Activated naive CD4-positive, alpha-beta T cell treated with anti-CD3 and anti-CD28 coated beads for 36 hours (primary cell): ENCODE data around the gene CPB1. TPM values are rescaled to one million over a fixed set of nuclear protein-coding genes. Genes with fewer than 3 reads are reported as not detected.

Experiments
- CTCF ChIA-PET: fragments of 350-600 bp; sonication (Branson Sonifier 250); formaldehyde crosslinking; loops from one replicate; lab custom pipeline; 2021; ENCODE audit warnings: antibody characterized with exemption; lab: Charles Lee
- DNase-seq: peaks from one replicate; pipeline ENCODE4 v3.0.0-alpha.2; 2020
- H3K27ac Mint-ChIP-seq: one replicate; pipeline ENCODE4 v1.8.0; 2021; ENCODE audit warnings: mild to moderate bottlenecking, mixed read lengths
- H3K27me3 Mint-ChIP-seq: one replicate; pipeline ENCODE4 v1.8.0; 2021; ENCODE audit warnings: low read depth, mixed read lengths
- H3K36me3 Mint-ChIP-seq: one replicate; pipeline ENCODE4 v1.8.0; 2021; ENCODE audit warnings: low read depth, mixed read lengths
- H3K4me1 Mint-ChIP-seq: one replicate; pipeline ENCODE4 v1.8.0; 2021; ENCODE audit warnings: low read depth, mixed read lengths
- H3K4me3 Mint-ChIP-seq: one replicate; pipeline ENCODE4 v1.8.0; 2021; ENCODE audit warnings: mild to moderate bottlenecking, moderate library complexity, mixed read lengths
- H3K9me3 Mint-ChIP-seq: one replicate; pipeline ENCODE4 v1.8.0; 2021; ENCODE audit warnings: mixed read lengths
- intact Hi-C: fragments of 100-400 bp; cut with micrococcal nuclease; formaldehyde crosslinking; loops from one replicate; pipeline ENCODE4 v1.15.1; 2023
- total RNA-seq, 2 experiments: library from RNA; stranded (reverse); gene quantifications; one replicate each; pipeline ENCODE4 v1.2.3, GENCODE V29; 2021

CPB1 gene
- total RNA-seq, 2 experiments from 2014 or later = not detected

DNA sequence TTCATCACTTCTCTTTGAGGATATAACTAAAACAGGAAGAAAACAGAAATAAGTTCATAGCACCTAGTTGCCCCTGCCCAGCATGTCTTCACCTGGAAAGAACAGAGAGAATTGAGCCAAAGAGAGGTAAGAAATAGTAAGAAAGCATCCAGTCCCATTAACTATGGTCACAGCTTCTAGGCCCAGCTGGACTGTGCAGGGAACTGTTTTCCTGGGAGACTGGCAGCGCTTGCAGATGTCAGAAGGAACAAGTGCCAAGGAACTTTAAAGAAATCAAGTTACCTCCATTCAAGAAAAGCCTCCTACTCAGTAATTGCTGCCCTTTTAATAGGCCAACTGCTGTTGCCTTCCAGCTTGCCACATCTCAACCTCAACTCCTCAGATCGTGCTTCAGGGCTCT, 17.8 kb upstream of the CPB1 start:
- Mint-ChIP-seq H3K27ac (no peak overlapping the region), H3K9me3 (no peaks in the 10 kb centered on the region), H3K4me1 (no peaks in the 10 kb centered on the region), H3K27me3 (peaks cover 11% of the 10 kb centered on the region), H3K36me3 (no peaks in the 10 kb centered on the region), H3K4me3 (no peak overlapping the region)
- CTCF ChIA-PET = no interaction called here
- intact Hi-C loops = no loop called here
- no peak for DNase-seq

DNA sequence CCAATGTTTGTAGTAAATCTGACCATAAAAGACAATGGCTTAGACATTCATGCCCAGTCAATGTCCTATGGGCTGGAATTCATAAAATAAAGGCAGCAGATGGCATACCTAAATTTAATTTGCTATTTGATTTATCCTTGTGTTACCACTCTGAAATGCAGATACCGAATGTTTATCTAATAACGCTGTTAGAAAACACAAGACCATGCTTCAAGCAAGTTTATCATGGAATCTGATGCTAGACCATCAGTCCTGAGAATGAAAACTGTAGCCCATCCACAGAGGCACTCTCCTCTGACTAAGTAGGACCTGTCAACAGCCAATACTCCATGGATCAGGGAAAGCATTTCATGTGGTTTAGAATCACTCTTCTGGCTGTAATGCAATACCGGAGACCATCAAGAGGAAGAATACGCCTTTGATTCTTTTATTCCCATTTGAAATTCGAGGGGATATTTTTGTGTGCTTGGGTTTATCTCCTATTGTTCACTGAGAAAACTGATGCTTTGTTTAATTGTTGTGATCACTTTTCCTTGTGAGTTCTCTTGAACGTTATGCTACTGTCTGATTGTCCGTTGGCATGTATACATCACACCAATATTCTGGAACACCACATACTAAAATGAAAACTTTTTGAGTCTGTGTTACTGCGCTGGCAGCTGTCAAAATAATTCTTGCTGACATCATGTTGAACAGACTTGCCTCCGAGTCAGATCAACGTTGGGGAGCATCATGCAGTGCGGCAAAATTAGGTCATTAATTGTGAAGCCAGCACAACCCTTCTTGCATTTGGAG, 12.1 kb upstream of the CPB1 start:
- CTCF ChIA-PET = no interaction called here
- no peak overlapping the region for H3K27ac Mint-ChIP-seq
- H3K36me3 Mint-ChIP-seq = no peaks in the 10 kb centered on the region
- DNase-seq = no peak
- H3K4me3 Mint-ChIP-seq = no peak overlapping the region
- intact Hi-C loops = no loop called here
- H3K9me3 Mint-ChIP-seq = no peaks in the 10 kb centered on the region
- peaks cover 16% of the 10 kb centered on the region for H3K27me3 Mint-ChIP-seq
- H3K4me1 Mint-ChIP-seq = no peaks in the 10 kb centered on the region

- no peaks in the 10 kb centered on the region for H3K9me3 Mint-ChIP-seq
- CTCF ChIA-PET = no interaction called here
- H3K4me1 Mint-ChIP-seq = no peaks in the 10 kb centered on the region
- H3K27me3 Mint-ChIP-seq = peaks cover 12% of the 10 kb centered on the region
- H3K4me3 Mint-ChIP-seq = no peak overlapping the region
- no peak for DNase-seq
- no peak overlapping the region for H3K27ac Mint-ChIP-seq
- intact Hi-C loops = no loop called here
- no peaks in the 10 kb centered on the region for H3K36me3 Mint-ChIP-seq
These were observed 11.2 kb upstream of the CPB1 start for GRCh38 chr3:148816427-148816826.

DNA sequence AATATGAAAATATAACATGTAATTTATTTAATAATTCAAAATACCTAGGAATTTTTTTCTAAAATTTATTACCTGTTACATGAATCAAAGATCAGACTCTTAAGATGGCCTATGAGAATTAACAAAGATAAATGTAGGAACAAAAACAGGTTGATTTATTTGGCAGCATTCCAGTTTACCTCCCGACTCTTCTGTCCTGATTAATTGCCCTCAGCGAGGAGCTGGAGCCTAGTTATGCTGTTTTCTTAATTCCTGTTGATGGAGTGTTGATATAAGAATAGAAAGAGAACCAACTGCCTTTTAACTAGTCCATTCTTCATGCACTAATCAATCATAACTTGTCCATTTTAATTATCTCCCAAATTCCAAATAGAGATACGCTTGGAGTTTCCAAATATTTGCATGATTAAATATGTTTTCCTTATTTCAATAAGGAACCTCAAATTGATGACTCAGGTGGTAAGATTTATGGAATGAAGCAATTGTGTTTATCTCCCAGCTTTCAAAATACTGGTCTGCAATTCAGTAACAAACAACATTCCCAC, 10.6 kb upstream of the CPB1 start:
- CTCF ChIA-PET = no interaction called here

GRCh38 chr3:148820361-148821245, 7.0 kb upstream of the CPB1 start:
- intact Hi-C loops = no loop called here
- no peak overlapping the region for H3K4me3 Mint-ChIP-seq
- H3K27me3 Mint-ChIP-seq = peaks cover 4% of the 10 kb centered on the region
- no peaks in the 10 kb centered on the region for H3K4me1 Mint-ChIP-seq
- peaks cover 5% of the 10 kb centered on the region for H3K9me3 Mint-ChIP-seq
- no peaks in the 10 kb centered on the region for H3K36me3 Mint-ChIP-seq
- no peak for DNase-seq
- CTCF ChIA-PET = no interaction called here
- H3K27ac Mint-ChIP-seq = no peak overlapping the region

More for the DNA sequence above, 10.6 kb upstream of the CPB1 start:
- DNase-seq = no peak
- intact Hi-C loops = no loop called here
- Mint-ChIP-seq H3K27ac (no peak overlapping the region), H3K27me3 (peaks cover 12% of the 10 kb centered on the region), H3K4me3 (no peak overlapping the region), H3K36me3 (no peaks in the 10 kb centered on the region), H3K4me1 (no peaks in the 10 kb centered on the region), H3K9me3 (no peaks in the 10 kb centered on the region)

- intact Hi-C loops = no loop called here
- Mint-ChIP-seq H3K27me3 (peaks cover 7% of the 10 kb centered on the region), H3K36me3 (no peaks in the 10 kb centered on the region)
These were observed 4.6 kb upstream of the CPB1 start for GRCh38 chr3:148823026-148823425.

GRCh38 chr3:148825476-148825875, 2.1 kb upstream of the CPB1 start:
- intact Hi-C loops = no loop called here
- Mint-ChIP-seq H3K4me3 (no peak overlapping the region), H3K27ac (no peak overlapping the region), H3K9me3 (peaks cover 5% of the 10 kb centered on the region), H3K27me3 (peaks cover 3% of the 10 kb centered on the region), H3K4me1 (no peaks in the 10 kb centered on the region), H3K36me3 (no peaks in the 10 kb centered on the region)
- CTCF ChIA-PET = no interaction called here
- no peak for DNase-seq

More at GRCh38 chr3:148823026-148823425, 4.6 kb upstream of the CPB1 start:
- Mint-ChIP-seq H3K27ac (no peak overlapping the region), H3K4me3 (no peak overlapping the region), H3K9me3 (peaks cover 5% of the 10 kb centered on the region), H3K4me1 (no peaks in the 10 kb centered on the region)
- no peak for DNase-seq
- CTCF ChIA-PET = no interaction called here

DNA sequence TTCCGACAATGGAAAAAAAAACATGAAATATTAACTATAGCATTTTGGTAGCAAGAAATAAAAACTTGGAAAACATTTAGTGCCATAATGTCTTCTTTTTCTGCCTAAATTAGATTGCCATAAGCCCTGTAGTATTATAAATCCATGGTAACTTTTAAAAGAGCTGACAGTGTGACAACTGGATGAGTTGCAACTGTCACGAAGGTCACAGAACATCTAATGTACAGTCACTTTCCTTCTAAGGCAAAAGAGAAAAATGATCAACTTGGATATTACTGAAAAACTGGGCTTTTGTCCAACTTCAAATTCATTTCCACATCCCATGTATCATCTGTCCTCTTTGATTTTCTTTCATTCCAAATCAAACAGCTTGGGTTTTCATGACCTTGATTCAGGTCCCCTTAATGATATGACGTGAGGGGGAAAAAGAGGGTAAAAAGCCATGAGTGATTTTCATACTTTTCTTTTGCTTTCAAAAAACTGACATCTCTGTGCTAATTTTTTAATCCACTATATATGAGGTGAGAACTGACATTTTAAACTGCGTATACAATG, 602 bp downstream of the CPB1 start:
- Mint-ChIP-seq H3K4me3 (no peak overlapping the region), H3K4me1 (no peaks in the 10 kb centered on the region), H3K27me3 (peaks cover 3% of the 10 kb centered on the region), H3K27ac (no peak overlapping the region), H3K9me3 (no peaks in the 10 kb centered on the region), H3K36me3 (no peaks in the 10 kb centered on the region)
- DNase-seq = no peak
- CTCF ChIA-PET = no interaction called here
- intact Hi-C loops = no loop called here

- H3K27ac Mint-ChIP-seq = no peak overlapping the region
- no peaks in the 10 kb centered on the region for H3K36me3 Mint-ChIP-seq
- H3K4me1 Mint-ChIP-seq = no peaks in the 10 kb centered on the region
- no peak for DNase-seq
- intact Hi-C loops = no loop called here
- H3K4me3 Mint-ChIP-seq = no peak overlapping the region
- no peaks in the 10 kb centered on the region for H3K9me3 Mint-ChIP-seq
- CTCF ChIA-PET = no interaction called here
- H3K27me3 Mint-ChIP-seq = peaks cover 5% of the 10 kb centered on the region
These were observed 2.3 kb downstream of the CPB1 start for GRCh38 chr3:148829926-148830325.

DNA sequence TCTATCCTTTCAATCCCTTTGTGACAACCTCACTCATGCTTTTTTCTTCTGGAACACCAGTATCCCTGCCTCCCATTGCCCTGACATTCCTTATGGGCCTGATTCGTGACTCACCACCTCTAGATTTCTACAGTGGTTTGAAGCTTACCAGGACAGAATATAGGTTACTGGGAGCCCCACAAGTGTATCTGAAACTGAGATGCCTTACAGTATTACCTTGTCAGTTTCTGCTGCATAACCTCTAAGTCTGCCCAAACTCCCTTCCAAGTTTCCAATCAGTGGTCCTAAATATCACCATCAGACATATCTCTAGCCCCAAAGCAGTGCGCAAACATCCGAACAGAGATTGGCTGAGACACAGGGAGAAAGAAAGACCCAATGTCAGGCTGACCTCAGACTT, 5.6 kb downstream of the CPB1 start:
- no peaks in the 10 kb centered on the region for H3K9me3 Mint-ChIP-seq
- no peak overlapping the region for H3K4me3 Mint-ChIP-seq
- H3K27ac Mint-ChIP-seq = no peak overlapping the region
- H3K4me1 Mint-ChIP-seq = no peaks in the 10 kb centered on the region
- no peaks in the 10 kb centered on the region for H3K36me3 Mint-ChIP-seq
- no peak for DNase-seq
- intact Hi-C loops = no loop called here
- CTCF ChIA-PET = no interaction called here
- H3K27me3 Mint-ChIP-seq = peaks cover 6% of the 10 kb centered on the region

DNA sequence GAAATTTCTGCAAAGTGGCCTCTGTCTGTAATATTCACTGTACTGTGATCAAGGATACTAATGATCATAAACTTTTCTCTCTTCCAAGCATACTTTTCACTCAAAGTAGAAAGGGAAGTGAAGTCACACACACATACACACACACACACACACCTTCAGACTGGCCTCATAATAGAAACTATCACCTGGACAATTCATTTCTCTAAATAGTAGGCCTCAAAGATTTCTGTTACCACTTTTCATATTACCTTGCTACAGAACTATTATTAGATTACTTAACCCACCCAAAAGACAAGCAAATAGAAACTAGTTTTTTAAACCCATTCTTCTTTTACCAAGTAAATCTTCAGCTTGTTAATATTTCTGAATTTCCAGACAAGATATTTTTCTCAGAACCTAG, 12.2 kb downstream of the CPB1 start:
- Mint-ChIP-seq H3K9me3 (no peaks in the 10 kb centered on the region), H3K4me1 (no peaks in the 10 kb centered on the region), H3K4me3 (no peak overlapping the region), H3K36me3 (no peaks in the 10 kb centered on the region), H3K27me3 (peaks cover 6% of the 10 kb centered on the region), H3K27ac (no peak overlapping the region)
- no peak for DNase-seq
- intact Hi-C loops = no loop called here
- CTCF ChIA-PET = no interaction called here

DNA sequence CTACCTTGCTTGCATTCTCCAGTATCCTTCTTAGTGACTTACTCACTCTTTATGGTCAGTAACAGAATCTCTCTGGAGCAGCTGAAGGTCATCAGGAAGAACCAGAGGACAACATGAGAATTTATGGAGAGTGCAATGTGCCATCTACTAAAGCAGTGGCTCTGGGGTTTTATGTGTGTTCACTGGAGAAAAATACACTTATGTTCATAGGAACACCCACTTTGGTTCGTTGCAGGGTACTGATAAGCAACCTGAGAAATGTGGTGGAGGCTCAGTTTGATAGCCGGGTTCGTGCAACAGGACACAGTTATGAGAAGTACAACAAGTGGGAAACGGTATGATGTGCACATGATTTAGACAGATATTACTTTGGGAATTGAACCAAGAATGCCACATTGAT, 12.8 kb downstream of the CPB1 start:
- intact Hi-C loops = no loop called here
- CTCF ChIA-PET = no interaction called here
- Mint-ChIP-seq H3K27ac (no peak overlapping the region), H3K4me3 (no peak overlapping the region), H3K9me3 (no peaks in the 10 kb centered on the region), H3K4me1 (no peaks in the 10 kb centered on the region), H3K27me3 (peaks cover 2% of the 10 kb centered on the region), H3K36me3 (no peaks in the 10 kb centered on the region)
- DNase-seq = no peak
